ENCODE results near the gene ASB2.

The ASB2 gene

DNA sequence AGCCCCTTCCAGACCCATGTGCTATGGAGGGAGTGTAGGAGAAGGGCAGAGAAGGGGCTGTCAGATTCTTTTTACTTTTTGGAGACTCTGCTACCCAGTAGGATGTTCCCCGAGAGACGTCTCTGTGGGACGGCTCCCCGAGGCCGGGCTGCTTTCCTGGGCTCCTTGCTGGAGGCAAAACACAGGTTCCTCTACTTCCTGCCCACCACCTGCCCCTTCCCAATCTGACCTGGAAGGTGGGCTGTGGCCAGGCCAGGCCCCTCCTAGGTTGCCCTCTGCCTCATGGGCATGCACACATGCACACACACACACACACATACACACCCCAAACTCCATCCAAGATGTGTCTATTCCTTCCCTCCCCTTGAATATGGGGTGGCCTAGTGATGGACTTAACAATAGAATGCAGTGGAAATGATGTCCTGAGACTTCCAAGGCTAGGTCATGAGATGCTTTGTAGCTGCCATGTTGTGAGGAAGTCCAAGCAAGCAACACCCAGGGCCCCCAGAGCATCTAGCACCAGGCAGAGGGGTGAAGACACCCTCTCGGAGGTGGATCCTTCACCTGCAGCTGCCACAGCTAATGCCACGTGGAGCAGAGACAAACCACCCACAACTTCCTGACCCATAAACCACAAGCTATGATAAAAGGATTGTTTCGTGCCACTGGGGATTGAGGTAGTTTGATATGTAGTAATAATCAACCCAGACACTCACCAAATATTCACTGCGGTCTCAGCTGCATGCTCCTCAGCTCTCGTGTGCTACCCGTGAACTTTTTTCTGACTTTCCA is 1.6 kb upstream of the ASB2 start:
- no peak for DNase-seq

GRCh38 chr14:93977171-93977570 is 801 bp upstream of the ASB2 start:
- DNase-seq = no peak

- DNase-seq = no peak
These were observed 436 bp downstream of the ASB2 start for GRCh38 chr14:93975791-93976476.

GRCh38 chr14:93974833-93975232 is 1.5 kb downstream of the ASB2 start:
- DNase-seq = no peak

DNA sequence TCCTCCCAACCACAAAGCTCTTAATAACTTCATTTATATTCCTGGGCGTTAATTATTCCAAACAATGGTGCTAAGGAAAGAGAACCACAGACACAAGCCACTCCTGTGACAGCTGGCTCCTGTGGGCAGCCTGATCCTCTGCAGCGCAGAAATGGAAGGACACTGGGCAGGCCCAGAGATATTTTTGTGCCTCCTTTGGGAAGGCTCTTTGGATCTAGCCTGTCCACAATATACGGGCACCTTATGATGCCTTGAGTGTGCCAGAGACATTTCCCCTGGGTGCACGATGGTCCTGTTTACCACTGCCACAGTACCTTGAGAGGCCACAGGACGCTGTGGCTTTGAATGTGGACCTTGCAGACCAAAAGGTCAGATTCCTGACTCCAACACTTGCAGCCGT is 2.1 kb downstream of the ASB2 start:
- DNase-seq = no peak

- DNase-seq = no peak
These were observed 2.8 kb downstream of the ASB2 start for GRCh38 chr14:93973607-93974006.

DNA sequence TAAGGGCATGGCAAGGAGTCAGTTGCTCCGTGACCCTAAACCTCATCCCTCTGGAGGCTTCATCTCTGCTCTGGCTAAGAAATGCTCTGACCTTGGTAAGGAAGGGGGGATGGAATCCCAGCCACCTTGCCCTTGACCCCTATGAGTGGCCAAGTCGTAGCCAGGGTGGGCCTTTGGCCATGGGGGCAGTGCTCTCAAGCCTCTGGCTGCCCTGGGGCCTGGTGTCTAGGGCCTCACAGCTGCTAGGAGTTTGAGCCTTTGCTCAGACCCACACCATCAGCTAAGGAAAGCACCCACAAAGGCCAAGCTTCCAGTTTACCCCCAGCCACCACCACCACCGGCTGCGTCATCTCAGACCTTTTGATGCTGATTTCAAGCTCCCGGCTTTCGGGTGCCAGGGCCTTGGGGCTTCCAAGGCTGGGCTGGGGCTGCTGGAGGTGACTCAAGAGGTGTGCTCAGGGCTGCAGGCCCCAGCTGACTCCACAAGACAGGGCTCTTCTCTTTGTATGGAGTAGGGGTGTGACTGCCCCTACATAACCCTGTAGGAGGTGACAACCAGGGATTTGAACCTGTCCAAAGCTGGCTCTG is 3.7 kb downstream of the ASB2 start:
- DNase-seq = no peak

GRCh38 chr14:93971635-93972027 is 4.7 kb downstream of the ASB2 start:
- no peak for DNase-seq

GRCh38 chr14:93970965-93971634 is 5.3 kb downstream of the ASB2 start:
- no peak for DNase-seq

GRCh38 chr14:93970585-93970964 is 5.8 kb downstream of the ASB2 start:
- DNase-seq = no peak

GRCh38 chr14:93969082-93969828 is 7.1 kb downstream of the ASB2 start:
- DNase-seq = no peak

DNA sequence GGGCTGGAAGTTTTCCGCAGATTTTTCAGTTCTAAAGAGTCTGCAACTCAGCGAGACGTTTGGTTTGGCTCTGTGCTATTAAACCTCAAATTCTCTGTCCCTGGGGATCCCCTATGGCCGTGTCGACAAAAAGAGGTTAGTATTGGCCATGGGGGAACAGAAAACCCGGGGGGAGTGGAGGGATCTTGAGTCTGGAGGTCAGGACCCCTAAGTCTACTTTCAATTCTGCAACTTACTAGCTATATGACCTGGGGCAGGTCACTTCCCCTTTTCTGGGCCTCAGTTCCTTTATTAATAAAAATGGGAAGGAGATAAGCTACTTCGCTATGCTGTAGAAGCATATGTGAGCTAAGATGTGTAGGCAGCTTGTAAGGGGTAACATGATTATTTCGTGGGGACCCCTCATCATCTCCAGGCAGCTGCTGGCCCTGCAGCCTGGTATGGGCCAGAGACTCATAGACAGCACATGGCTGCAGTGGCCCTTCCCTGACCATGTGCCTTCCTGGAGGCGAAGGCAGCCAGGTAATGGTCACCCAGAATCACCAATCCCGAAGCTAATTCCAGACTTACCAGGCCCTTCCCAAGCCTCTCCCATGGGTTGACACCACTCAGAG is 8.6 kb downstream of the ASB2 start:
- no peak for DNase-seq

- no peak for DNase-seq
These were observed 10.4 kb downstream of the ASB2 start for GRCh38 chr14:93965946-93966474.

GRCh38 chr14:93965287-93965821 is 11.0 kb downstream of the ASB2 start:
- no peak for DNase-seq

- DNase-seq = no peak
These were observed 11.5 kb downstream of the ASB2 start for GRCh38 chr14:93964820-93965286.

- DNase-seq = no peak
These were observed 12.1 kb downstream of the ASB2 start for GRCh38 chr14:93964281-93964680.

DNA sequence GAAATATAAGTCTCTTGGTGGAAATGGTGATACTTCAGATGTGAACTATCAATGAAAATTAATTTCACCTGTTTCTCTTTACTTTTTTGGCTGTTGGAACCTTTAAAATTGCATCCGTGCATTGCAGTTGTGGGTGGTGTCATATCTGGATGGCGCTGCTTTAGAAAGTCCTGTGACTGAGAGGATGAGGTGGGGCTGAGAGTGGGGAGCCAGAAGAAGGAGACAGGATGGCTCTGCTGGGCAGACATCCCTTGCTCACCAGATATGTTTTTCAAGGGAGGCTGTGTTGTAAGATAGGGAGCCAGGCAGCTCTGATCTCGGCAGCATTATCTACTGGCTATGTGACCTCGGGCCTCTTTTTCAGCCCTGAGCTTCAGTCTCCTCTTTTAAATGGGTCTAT is 12.7 kb downstream of the ASB2 start:
- DNase-seq = no peak

DNA sequence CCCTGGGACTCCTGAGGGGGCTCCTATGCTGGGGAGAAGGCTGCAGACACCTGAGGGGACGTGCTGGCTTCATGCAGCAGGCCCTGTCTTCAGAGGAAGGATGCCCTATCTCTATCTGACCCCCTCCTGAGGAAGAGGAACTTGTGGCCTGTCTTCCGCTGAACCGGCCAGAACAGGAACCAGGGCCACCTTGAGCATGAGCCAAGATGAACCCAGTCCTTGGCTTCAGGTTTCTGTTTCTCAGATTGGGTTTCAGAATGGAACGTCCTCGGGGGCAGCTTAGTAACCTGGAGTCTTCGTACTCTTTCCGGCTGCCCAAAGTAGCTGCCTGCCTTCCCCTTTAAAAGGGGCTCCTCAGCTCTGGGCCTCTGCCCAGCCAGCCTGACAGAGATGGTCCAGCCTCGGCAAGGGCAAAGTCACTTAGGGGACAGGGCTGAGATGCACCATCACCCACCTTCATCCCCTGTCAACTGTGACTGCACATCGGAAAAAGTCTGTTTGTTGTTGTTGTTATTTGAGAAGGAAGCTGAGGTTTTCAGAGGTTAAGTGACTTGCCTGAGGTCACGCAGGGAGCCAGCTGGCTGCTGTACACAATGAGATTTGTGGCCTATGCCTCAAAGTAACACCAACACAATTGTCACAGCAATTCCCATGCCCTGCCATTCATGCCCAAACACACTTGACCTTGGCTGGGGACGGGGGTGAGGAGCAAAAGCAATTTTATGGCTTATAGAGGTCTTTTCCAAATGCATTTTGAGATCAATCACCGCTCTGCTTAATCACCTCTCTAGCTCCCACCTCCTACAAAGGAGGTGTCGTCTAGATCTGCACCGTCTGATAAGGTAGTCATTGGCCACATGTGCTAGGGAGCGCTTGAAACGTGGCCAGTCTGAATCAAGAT is 13.4 kb downstream of the ASB2 start:
- no peak for DNase-seq

GRCh38 chr14:93961620-93962019 is 14.8 kb downstream of the ASB2 start:
- no peak for DNase-seq

DNA sequence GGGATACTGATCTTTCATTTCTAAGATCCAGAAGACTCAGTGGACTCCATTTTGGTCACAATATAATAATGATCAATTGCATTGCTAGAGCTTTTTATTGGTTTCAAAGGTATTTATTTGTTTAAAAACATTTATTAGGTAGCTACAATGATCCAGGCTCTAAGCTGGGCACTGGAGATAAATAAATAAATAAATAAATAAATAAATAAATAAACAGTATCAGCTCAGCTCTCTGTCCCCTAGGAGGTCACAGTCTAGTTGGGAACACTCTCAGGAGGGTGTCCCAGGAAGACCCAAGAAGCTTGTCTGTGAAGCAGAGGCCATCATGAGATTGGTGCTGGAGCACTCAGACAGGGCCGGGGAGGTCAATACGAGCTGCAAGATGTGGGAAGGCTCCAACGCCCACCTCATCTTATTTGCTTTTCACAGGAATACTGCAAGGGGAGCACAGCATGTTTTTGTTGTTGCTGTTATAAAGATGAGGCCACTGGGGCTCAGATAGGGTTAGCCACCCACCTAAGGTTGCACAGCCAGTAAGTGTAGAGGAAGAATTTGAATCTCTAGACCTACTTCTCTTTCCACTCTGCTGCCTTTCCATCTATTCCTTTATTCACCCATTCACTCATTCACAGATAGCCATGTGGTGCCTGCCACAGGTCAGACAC is 15.5 kb downstream of the ASB2 start:
- DNase-seq = no peak
